Gastrocnemius medialis (tissue), 4 donors: ENCODE measurements around the gene PROCA1.
"Not testable (repeated sequence)": the region's sequence is repeated elsewhere in the genome, so short reads cannot be mapped to it uniquely, and the experiment has no call there.

ENCODE experiments used
- POLR2A ChIP-seq, 2 donors: fragments of 450-650 bp; IDR thresholded peaks; one replicate each; pipeline ENCODE4 v1.6.1; 2017; ENCODE audit warnings: antibody characterized with exemption in 2 of 2, mild to moderate bottlenecking in 2 of 2, moderate library complexity in 2 of 2
- TF ChIP-seq, protein P1 (sequence below), 5 experiments: fragments of 450-650 bp in 3 of 5; fragments of 200-600 bp in 2 of 5; sonication (generic) in 2 of 5; IDR thresholded peaks in 4 of 5; conservative IDR thresholded peaks in 1 of 5; 1 replicate in 4 of 5; 2 replicates in 1 of 5; pipeline ENCODE4 v1.5.1; 2016 to 2019; ENCODE audit warnings: antibody characterized with exemption in 5 of 5, mild to moderate bottlenecking in 3 of 5, moderate library complexity in 3 of 5

DNA sequence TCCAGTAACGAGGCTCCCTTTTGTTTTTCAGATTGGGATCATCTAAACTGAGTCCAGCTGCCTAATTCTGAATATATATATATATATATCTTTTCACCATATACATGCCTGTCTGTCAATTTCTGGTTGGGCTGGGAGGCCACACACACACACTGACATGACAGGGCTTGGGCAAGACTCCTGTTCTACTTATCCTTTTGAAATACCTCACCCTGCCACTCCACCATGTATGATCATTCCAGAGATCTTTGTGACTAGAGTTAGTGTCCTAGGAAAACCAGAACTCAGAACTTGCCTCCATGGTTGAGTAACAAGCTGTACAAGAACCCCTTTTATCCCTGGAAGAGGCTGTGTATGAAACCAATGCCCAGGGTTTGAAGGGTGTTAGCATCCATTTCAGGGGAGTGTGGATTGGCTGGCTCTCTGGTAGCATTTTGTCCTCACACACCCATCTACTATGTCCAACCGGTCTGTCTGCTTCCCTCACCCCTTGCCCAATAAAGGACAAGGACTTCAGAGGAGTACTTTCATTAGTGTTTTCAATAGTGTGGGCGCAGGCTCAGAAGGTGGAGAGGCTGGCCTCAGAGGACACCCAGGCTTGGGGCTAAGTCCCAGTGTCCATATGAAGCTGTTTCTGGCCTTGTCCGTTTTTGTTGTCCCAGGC is 12.3 kb upstream of the PROCA1 start:
- TF ChIP-seq, protein P1, sequence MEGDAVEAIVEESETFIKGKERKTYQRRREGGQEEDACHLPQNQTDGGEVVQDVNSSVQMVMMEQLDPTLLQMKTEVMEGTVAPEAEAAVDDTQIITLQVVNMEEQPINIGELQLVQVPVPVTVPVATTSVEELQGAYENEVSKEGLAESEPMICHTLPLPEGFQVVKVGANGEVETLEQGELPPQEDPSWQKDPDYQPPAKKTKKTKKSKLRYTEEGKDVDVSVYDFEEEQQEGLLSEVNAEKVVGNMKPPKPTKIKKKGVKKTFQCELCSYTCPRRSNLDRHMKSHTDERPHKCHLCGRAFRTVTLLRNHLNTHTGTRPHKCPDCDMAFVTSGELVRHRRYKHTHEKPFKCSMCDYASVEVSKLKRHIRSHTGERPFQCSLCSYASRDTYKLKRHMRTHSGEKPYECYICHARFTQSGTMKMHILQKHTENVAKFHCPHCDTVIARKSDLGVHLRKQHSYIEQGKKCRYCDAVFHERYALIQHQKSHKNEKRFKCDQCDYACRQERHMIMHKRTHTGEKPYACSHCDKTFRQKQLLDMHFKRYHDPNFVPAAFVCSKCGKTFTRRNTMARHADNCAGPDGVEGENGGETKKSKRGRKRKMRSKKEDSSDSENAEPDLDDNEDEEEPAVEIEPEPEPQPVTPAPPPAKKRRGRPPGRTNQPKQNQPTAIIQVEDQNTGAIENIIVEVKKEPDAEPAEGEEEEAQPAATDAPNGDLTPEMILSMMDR (IDR thresholded peaks at IDR 0.05 in 4 of 5, conservative IDR thresholded peaks at IDR 0.05 in 1 of 5), result not testable (repeated sequence)
- TF ChIP-seq POLR2A (IDR thresholded peaks at IDR 0.05), result not testable (repeated sequence)
